Ascending aorta (tissue), 2 donors: ENCODE measurements around the gene BYSL. TPM values are rescaled to one million over a fixed set of nuclear protein-coding genes. Genes with fewer than 3 reads are reported as not detected.

Experiments used
- DNase-seq, 2 donors: peaks; one replicate each; pipeline ENCODE4 v3.0.0-alpha.2; 2019; ENCODE audit warnings: low spot score in 2 of 2
- H3K27ac ChIP-seq, 2 donors: fragments of 200-600 bp; sonication (generic); one replicate each; pipeline ENCODE4 v1.5.1; 2016 to 2017; ENCODE audit warnings: mild to moderate bottlenecking in 1 of 2
- H3K27me3 ChIP-seq: fragments of 200-600 bp; sonication (generic); one replicate; pipeline ENCODE4 v1.5.1; 2017
- H3K36me3 ChIP-seq, 2 donors: fragments of 200-600 bp; sonication (generic); one replicate each; pipeline ENCODE4 v1.5.1; 2016
- H3K4me1 ChIP-seq, 2 donors: fragments of 200-600 bp; sonication (generic); one replicate each; pipeline ENCODE4 v1.5.1; 2016 to 2017; ENCODE audit warnings: mild to moderate bottlenecking in 1 of 2
- H3K4me3 ChIP-seq, 2 donors: fragments of 200-600 bp; sonication (generic); one replicate each; pipeline ENCODE4 v1.5.1; 2016 to 2017; ENCODE audit warnings: mild to moderate bottlenecking in 1 of 2
- H3K9me3 ChIP-seq, 2 donors: fragments of 200-600 bp; sonication (generic); one replicate each; pipeline ENCODE4 v1.5.1; 2016
- intact Hi-C: fragments of 100-400 bp; cut with DNase I; formaldehyde crosslinking; loops from one replicate; pipeline ENCODE4 v1.15.1; 2023
- total RNA-seq: library from RNA; depleted of rRNA; stranded (reverse); fragments of >200 nt; gene quantifications from one replicate; pipeline ENCODE4 v1.1.0, GENCODE V29; 2016
- TF ChIP-seq, protein P1 (sequence below), 3 experiments: fragments of 200-600 bp in 2 of 3; fragments of 450-650 bp in 1 of 3; sonication (generic) in 2 of 3; IDR thresholded peaks; one replicate each; pipeline ENCODE4 v1.5.1; 2016 to 2019; ENCODE audit warnings: antibody characterized with exemption in 3 of 3, mild to moderate bottlenecking in 1 of 3, moderate library complexity in 1 of 3

Gene BYSL
- total RNA-seq, 1 donor from 2014 or later = 1.6 TPM

DNA sequence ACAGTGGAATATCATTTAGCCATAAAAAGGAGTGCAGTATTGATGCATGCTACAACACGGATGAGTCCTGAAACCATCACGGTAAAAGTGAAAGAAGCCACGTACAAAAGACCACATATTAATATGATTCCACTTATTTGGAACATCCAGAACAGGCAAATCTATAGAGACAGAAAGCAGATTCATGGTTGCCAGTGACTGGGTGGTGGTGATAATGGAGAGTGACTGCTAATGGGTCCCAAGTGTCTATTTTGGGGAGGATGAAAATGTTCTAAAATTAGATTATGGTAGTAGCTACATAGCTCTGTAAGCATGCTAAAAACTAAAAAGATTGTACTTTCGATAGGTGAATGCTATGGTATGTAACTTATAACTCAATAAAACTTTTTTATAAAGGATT is 38.7 kb downstream of the BYSL start:
- Histone ChIP-seq H3K27me3 (no peaks in the 10 kb centered on the region), H3K9me3 (no peaks in the 10 kb centered on the region), H3K36me3 (no peaks in the 10 kb centered on the region), H3K27ac (no peak overlapping the region), H3K4me1 (no peaks in the 10 kb centered on the region), H3K4me3 (no peak overlapping the region)
- TF ChIP-seq, protein P1, sequence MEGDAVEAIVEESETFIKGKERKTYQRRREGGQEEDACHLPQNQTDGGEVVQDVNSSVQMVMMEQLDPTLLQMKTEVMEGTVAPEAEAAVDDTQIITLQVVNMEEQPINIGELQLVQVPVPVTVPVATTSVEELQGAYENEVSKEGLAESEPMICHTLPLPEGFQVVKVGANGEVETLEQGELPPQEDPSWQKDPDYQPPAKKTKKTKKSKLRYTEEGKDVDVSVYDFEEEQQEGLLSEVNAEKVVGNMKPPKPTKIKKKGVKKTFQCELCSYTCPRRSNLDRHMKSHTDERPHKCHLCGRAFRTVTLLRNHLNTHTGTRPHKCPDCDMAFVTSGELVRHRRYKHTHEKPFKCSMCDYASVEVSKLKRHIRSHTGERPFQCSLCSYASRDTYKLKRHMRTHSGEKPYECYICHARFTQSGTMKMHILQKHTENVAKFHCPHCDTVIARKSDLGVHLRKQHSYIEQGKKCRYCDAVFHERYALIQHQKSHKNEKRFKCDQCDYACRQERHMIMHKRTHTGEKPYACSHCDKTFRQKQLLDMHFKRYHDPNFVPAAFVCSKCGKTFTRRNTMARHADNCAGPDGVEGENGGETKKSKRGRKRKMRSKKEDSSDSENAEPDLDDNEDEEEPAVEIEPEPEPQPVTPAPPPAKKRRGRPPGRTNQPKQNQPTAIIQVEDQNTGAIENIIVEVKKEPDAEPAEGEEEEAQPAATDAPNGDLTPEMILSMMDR (IDR thresholded peaks at IDR 0.05) = no peak
- intact Hi-C loops = no loop called here
- no peak for DNase-seq

- intact Hi-C loops = no loop called here
- DNase-seq = no peak
- TF ChIP-seq, protein P1 (IDR thresholded peaks at IDR 0.05) = no peak
Observed at GRCh38 chr6:41963371-41963770, 42.1 kb downstream of the BYSL start.

GRCh38 chr6:41964201-41964887 is 43.0 kb downstream of the BYSL start:
- DNase-seq = no peak
- no peaks in the 10 kb centered on the region for H3K27me3 ChIP-seq
- intact Hi-C loops = no loop called here
- H3K27ac ChIP-seq = no peak overlapping the region
- H3K9me3 ChIP-seq = no peaks in the 10 kb centered on the region
- no peaks in the 10 kb centered on the region for H3K36me3 ChIP-seq
- TF ChIP-seq, protein P1 (IDR thresholded peaks at IDR 0.05) = no peak
- H3K4me3 ChIP-seq = no peak overlapping the region
- no peaks in the 10 kb centered on the region for H3K4me1 ChIP-seq

More at GRCh38 chr6:41963371-41963770, 42.1 kb downstream of the BYSL start:
- Histone ChIP-seq H3K27ac (no peak overlapping the region), H3K9me3 (no peaks in the 10 kb centered on the region), H3K36me3 (no peaks in the 10 kb centered on the region), H3K4me1 (no peaks in the 10 kb centered on the region), H3K4me3 (no peak overlapping the region), H3K27me3 (no peaks in the 10 kb centered on the region)

GRCh38 chr6:41965429-41966213 is 44.3 kb downstream of the BYSL start:
- TF ChIP-seq, protein P1 (IDR thresholded peaks at IDR 0.05) = no peak
- H3K27ac ChIP-seq = no peak overlapping the region
- H3K9me3 ChIP-seq = no peaks in the 10 kb centered on the region
- no peaks in the 10 kb centered on the region for H3K27me3 ChIP-seq
- no peak for DNase-seq
- H3K4me1 ChIP-seq = no peaks in the 10 kb centered on the region
- intact Hi-C loops = no loop called here
- H3K36me3 ChIP-seq = no peaks in the 10 kb centered on the region
- H3K4me3 ChIP-seq = no peak overlapping the region

GRCh38 chr6:41966214-41966920 is 45.1 kb downstream of the BYSL start:
- no peak overlapping the region for H3K4me3 ChIP-seq
- no peaks in the 10 kb centered on the region for H3K9me3 ChIP-seq
- intact Hi-C loops = no loop called here
- no peaks in the 10 kb centered on the region for H3K36me3 ChIP-seq
- TF ChIP-seq, protein P1 (IDR thresholded peaks at IDR 0.05) = no peak
- H3K27ac ChIP-seq = no peak overlapping the region
- no peaks in the 10 kb centered on the region for H3K4me1 ChIP-seq
- H3K27me3 ChIP-seq = no peaks in the 10 kb centered on the region
- no peak for DNase-seq
